OCI-M2 (cell line): Measurements from ENCODE around the gene ATAD2B.
"Not testable (repeated sequence)": the region's sequence is repeated elsewhere in the genome, so short reads cannot be mapped to it uniquely, and the experiment has no call there.

Source experiments
- DNase-seq: peaks from one replicate; lab custom pipeline; 2025; ENCODE audit not compliant: unreplicated experiment; lab: John Stamatoyannopoulos, UW

The ATAD2B gene

GRCh38 chr2:23753291-23754010 is 173.5 kb downstream of the ATAD2B start:
- no peak for DNase-seq

- no peak for DNase-seq
Measured at GRCh38 chr2:23751747-23752265, 175.1 kb downstream of the ATAD2B start.

- DNase-seq: no peak
Measured at GRCh38 chr2:23746141-23746863, 180.6 kb downstream of the ATAD2B start.

- no peak for DNase-seq
Measured at GRCh38 chr2:23745726-23746105, 181.2 kb downstream of the ATAD2B start.

GRCh38 chr2:23745068-23745725 is 181.7 kb downstream of the ATAD2B start:
- no peak for DNase-seq

- DNase-seq: not testable (repeated sequence)
Measured at GRCh38 chr2:23736783-23737182, 190.1 kb downstream of the ATAD2B start.

GRCh38 chr2:23734416-23734815 is 192.5 kb downstream of the ATAD2B start:
- no peak for DNase-seq

- not testable (repeated sequence) for DNase-seq
Measured at GRCh38 chr2:23723029-23723428, 203.9 kb downstream of the ATAD2B start.

- no peak for DNase-seq
Measured at GRCh38 chr2:23722255-23722654, 204.7 kb downstream of the ATAD2B start.

- DNase-seq: no peak
Measured at GRCh38 chr2:23721454-23721826, 205.5 kb downstream of the ATAD2B start.

- DNase-seq: no peak
Measured at GRCh38 chr2:23720705-23721453, 206.0 kb downstream of the ATAD2B start.

- DNase-seq: no peak
Measured at GRCh38 chr2:23719716-23720115, 207.2 kb downstream of the ATAD2B start.

- no peak for DNase-seq
Measured at GRCh38 chr2:23718931-23719700, 207.8 kb downstream of the ATAD2B start.

GRCh38 chr2:23713351-23713750 is 213.6 kb downstream of the ATAD2B start:
- no peak for DNase-seq

- DNase-seq: no peak
Measured at GRCh38 chr2:23712756-23713151, 214.2 kb downstream of the ATAD2B start.

- no peak for DNase-seq
Measured at GRCh38 chr2:23711979-23712755, 214.8 kb downstream of the ATAD2B start.

- DNase-seq: no peak
Measured at GRCh38 chr2:23709311-23709710, 217.6 kb downstream of the ATAD2B start.

GRCh38 chr2:23708771-23709170 is 218.2 kb downstream of the ATAD2B start:
- DNase-seq: no peak

- no peak for DNase-seq
Measured at GRCh38 chr2:23707096-23707495, 219.8 kb downstream of the ATAD2B start.
